CD14-positive monocyte (primary cell): ENCODE measurements around the gene IMPG2. TPM values are rescaled to one million over a fixed set of nuclear protein-coding genes. Genes with fewer than 3 reads are reported as not detected.

ENCODE experiments used
- DNase-seq, 3 donors: peaks; one replicate each; pipeline ENCODE4 v3.0.0-alpha.2; 2011 to 2022
- H2AFZ ChIP-seq: 2 replicates; pipeline ENCODE4 v1.6.0; 2012; ENCODE audit warnings: mild to moderate bottlenecking, low read depth, low read length, inconsistent platforms; ENCODE audit not compliant: insufficient read depth, poor library complexity, severe bottlenecking
- H3K27ac ChIP-seq, 2 donors: 1 replicate in 1 of 2; 2 replicates in 1 of 2; pipeline ENCODE4 v1.5.1; 2012 to 2013; ENCODE audit warnings: low read length in 2 of 2, control low read depth in 1 of 2, inconsistent platforms in 1 of 2, low read depth in 1 of 2, mild to moderate bottlenecking in 1 of 2
- H3K27me3 ChIP-seq, 2 donors: one replicate each; pipeline versions ENCODE4 v1.6.0 to v1.6.1; 2011 to 2013; ENCODE audit warnings: low read length in 2 of 2; ENCODE audit not compliant: control insufficient read depth in 2 of 2, insufficient read depth in 2 of 2
- H3K36me3 ChIP-seq, 2 donors: replicated peaks in 1 of 2; 1 replicate in 1 of 2; 2 replicates in 1 of 2; pipeline versions ENCODE4 v1.5.1 to v1.6.1; 2012 to 2013; ENCODE audit warnings: low read length in 2 of 2, control low read depth in 1 of 2, inconsistent platforms in 1 of 2, mild to moderate bottlenecking in 1 of 2; ENCODE audit not compliant: insufficient read depth in 2 of 2, control insufficient read depth in 1 of 2
- H3K4me1 ChIP-seq, 2 donors: 1 replicate in 1 of 2; 2 replicates in 1 of 2; pipeline versions ENCODE4 v1.5.1 to v1.6.1; 2012 to 2013; ENCODE audit warnings: low read length in 2 of 2, control low read depth in 1 of 2, inconsistent platforms in 1 of 2, mild to moderate bottlenecking in 1 of 2, moderate library complexity in 1 of 2; ENCODE audit not compliant: insufficient read depth in 2 of 2, control insufficient read depth in 1 of 2
- H3K4me2 ChIP-seq: replicated peaks from 2 replicates; pipeline ENCODE3; 2012; ENCODE audit warnings: low read length, moderate library complexity, mild to moderate bottlenecking; ENCODE audit not compliant: poor library complexity, severe bottlenecking; ENCODE audit errors: extremely low read depth
- H3K4me3 ChIP-seq, 3 experiments: fragments of 200-600 bp in 1 of 3; sonication (generic) in 1 of 3; replicated peaks in 1 of 3; 1 replicate in 2 of 3; 2 replicates in 1 of 3; pipeline ENCODE4 v1.5.1; 2011 to 2013; ENCODE audit warnings: low read length in 3 of 3, mild to moderate bottlenecking in 3 of 3, control low read depth in 2 of 3, low read depth in 2 of 3, inconsistent platforms in 1 of 3, moderate library complexity in 1 of 3
- H3K79me2 ChIP-seq: 2 replicates; pipeline ENCODE4 v1.6.0; 2012; ENCODE audit warnings: mild to moderate bottlenecking, control low read depth, inconsistent platforms, low read length, moderate library complexity; ENCODE audit not compliant: insufficient read depth
- H3K9ac ChIP-seq: 2 replicates; pipeline ENCODE4 v1.6.0; 2017; ENCODE audit warnings: low read length, mild to moderate bottlenecking; ENCODE audit not compliant: insufficient read depth, poor library complexity, severe bottlenecking
- H3K9me3 ChIP-seq, 2 donors: replicated peaks in 1 of 2; 1 replicate in 1 of 2; 2 replicates in 1 of 2; pipeline versions ENCODE4 v1.5.1 to v1.6.1; 2012 to 2013; ENCODE audit warnings: low read length in 2 of 2, control low read depth in 1 of 2; ENCODE audit not compliant: control insufficient read depth in 1 of 2, insufficient read depth in 1 of 2
- H4K20me1 ChIP-seq: 2 replicates; pipeline ENCODE4 v1.6.0; 2012; ENCODE audit warnings: mild to moderate bottlenecking, low read length, control low read depth, moderate library complexity; ENCODE audit not compliant: insufficient read depth
- H3K27ac Mint-ChIP-seq, 7 donors: one replicate each; pipeline ENCODE4 v1.8.0; 2020; ENCODE audit warnings: mild to moderate bottlenecking in 7 of 7, mixed read lengths in 7 of 7, moderate library complexity in 6 of 7, inconsistent platforms in 2 of 7
- H3K27me3 Mint-ChIP-seq, 3 donors: one replicate each; pipeline ENCODE4 v1.8.0; 2021 to 2022; ENCODE audit warnings: low read depth in 3 of 3, mild to moderate bottlenecking in 3 of 3, mixed read lengths in 3 of 3, moderate library complexity in 3 of 3, inconsistent platforms in 1 of 3
- H3K36me3 Mint-ChIP-seq, 2 donors: one replicate each; pipeline ENCODE4 v1.8.0; 2020; ENCODE audit warnings: mixed read lengths in 2 of 2, inconsistent platforms in 1 of 2, mild to moderate bottlenecking in 1 of 2
- H3K4me1 Mint-ChIP-seq: one replicate; pipeline ENCODE4 v1.8.0; 2020; ENCODE audit warnings: mild to moderate bottlenecking, mixed read lengths
- H3K4me3 Mint-ChIP-seq, 2 donors: one replicate each; pipeline ENCODE4 v1.8.0; 2020; ENCODE audit warnings: mild to moderate bottlenecking in 2 of 2, mixed read lengths in 2 of 2, moderate library complexity in 1 of 2
- H3K9me3 Mint-ChIP-seq, 7 donors: one replicate each; pipeline ENCODE4 v1.8.0; 2020 to 2022; ENCODE audit warnings: mixed read lengths in 7 of 7, mild to moderate bottlenecking in 6 of 7, moderate library complexity in 6 of 7, inconsistent platforms in 2 of 7
- WGBS: methylation state at CpG from one replicate; pipeline ENCODE4 v1.1.5; 2013; ENCODE audit warnings: missing lambda C conversion rate; ENCODE audit not compliant: insufficient coverage; 5-methylcytosine and 5-hydroxymethylcytosine counted together
- intact Hi-C, 2 donors: fragments of 100-400 bp; cut with micrococcal nuclease; formaldehyde crosslinking; loops; one replicate each; pipeline versions ENCODE4 v1.15.0 to v1.15.1; 2023
- polyA plus RNA-seq, 3 donors: library from polyadenylated mRNA; depleted of rRNA in 1 of 3; unstranded in 2 of 3; stranded (reverse) in 1 of 3; fragments of 300-500 nt in 2 of 3; fragments of >200 nt in 1 of 3; fragmentation: Illumina TruSeq in 2 of 3; gene quantifications; 1 replicate in 2 of 3; 2 replicates in 1 of 3; pipeline ENCODE4 v1.2.3, GENCODE V29; 2012 to 2021
- TF ChIP-seq, protein P1 (sequence below): fragments of 200-600 bp; IDR thresholded peaks from one replicate; pipeline ENCODE4 v1.8.0; 2022; ENCODE audit warnings: antibody characterized with exemption, mild to moderate bottlenecking

Gene IMPG2
- polyA plus RNA-seq, 3 donors, result 0.04 to 0.15 TPM; not detected in 1

DNA sequence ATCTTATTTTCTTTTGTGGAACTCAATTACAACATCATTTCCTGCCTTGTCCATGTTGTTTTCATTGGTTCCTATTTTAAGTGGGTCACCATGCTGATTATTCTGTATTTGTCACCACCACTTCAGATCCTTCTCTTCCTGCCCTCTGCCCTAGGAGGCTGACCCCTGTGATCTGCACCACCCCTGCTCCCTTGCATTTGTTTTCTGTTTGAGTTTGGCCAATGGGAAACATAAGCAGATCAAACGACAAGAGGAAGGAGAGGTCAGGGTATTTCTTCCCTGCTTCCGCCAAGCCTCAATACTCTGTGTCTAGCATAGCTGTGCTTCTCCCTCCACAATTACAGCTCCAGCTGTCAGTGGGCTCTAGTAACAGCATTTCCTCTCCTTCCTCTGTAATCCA is 71.6 kb downstream of the IMPG2 start:
- Histone ChIP-seq H3K9ac (no peak overlapping the region), H3K9me3 (peaks cover 0 to 8% of the 10 kb centered on the region in 2 donors), H3K27me3 (no peaks in the 10 kb centered on the region), H4K20me1 (no peaks in the 10 kb centered on the region), H3K79me2 (no peaks in the 10 kb centered on the region), H3K36me3 (no peaks in the 10 kb centered on the region), H3K4me1 (no peaks in the 10 kb centered on the region), H3K27ac (no peak overlapping the region), H2AFZ (no peak overlapping the region), H3K4me3 (no peak overlapping the region), H3K4me2 (no peak overlapping the region)
- Mint-ChIP-seq H3K9me3 (peaks cover 6 to 15% (median 7%) of the 10 kb centered on the region in 7 donors), H3K4me3 (no peak overlapping the region), H3K4me1 (peaks cover 8% of the 10 kb centered on the region), H3K27ac (peak overlapping the region in 1 of 7 donors; percentile 8), H3K36me3 (no peaks in the 10 kb centered on the region), H3K27me3 (peaks cover 0 to 3% (median 2%) of the 10 kb centered on the region in 3 donors)
- intact Hi-C loops, result no loop called here
- TF ChIP-seq, protein P1, sequence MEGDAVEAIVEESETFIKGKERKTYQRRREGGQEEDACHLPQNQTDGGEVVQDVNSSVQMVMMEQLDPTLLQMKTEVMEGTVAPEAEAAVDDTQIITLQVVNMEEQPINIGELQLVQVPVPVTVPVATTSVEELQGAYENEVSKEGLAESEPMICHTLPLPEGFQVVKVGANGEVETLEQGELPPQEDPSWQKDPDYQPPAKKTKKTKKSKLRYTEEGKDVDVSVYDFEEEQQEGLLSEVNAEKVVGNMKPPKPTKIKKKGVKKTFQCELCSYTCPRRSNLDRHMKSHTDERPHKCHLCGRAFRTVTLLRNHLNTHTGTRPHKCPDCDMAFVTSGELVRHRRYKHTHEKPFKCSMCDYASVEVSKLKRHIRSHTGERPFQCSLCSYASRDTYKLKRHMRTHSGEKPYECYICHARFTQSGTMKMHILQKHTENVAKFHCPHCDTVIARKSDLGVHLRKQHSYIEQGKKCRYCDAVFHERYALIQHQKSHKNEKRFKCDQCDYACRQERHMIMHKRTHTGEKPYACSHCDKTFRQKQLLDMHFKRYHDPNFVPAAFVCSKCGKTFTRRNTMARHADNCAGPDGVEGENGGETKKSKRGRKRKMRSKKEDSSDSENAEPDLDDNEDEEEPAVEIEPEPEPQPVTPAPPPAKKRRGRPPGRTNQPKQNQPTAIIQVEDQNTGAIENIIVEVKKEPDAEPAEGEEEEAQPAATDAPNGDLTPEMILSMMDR, result no peak
- no CpG with 5 or more reads among the region's 2 CpGs for WGBS
- no peak for DNase-seq

DNA sequence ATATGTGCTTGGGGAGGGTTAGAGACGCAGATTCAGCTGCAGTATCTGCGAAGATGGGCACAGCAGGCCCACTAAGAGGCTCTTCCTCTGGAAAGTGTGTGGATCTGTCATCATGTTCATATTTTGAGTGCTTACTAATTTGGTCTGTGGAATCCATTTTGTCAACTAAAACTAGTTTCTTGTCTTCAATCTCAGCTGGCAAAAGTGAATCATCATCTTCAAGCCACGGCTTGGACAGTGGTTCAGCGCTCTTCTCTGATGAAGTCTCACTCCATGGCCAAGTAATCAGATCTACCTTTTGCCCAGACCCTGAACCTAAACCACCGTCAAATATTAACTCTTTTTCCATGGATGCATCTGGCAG is 76.2 kb downstream of the IMPG2 start:
- WGBS, result 100% methylated on average over 3 of the region's 5 CpGs
- no peaks in the 10 kb centered on the region for H3K27me3 ChIP-seq
- peaks cover 0 to 8% of the 10 kb centered on the region in 2 donors for H3K9me3 ChIP-seq
- H3K27ac Mint-ChIP-seq, result no peak overlapping the region
- no peak overlapping the region for H3K9ac ChIP-seq
- H3K4me3 ChIP-seq, result no peak overlapping the region
- H3K36me3 Mint-ChIP-seq, result no peaks in the 10 kb centered on the region
- no peak overlapping the region for H3K4me2 ChIP-seq
- TF ChIP-seq, protein P1, result no peak
- peaks cover 8% of the 10 kb centered on the region for H3K4me1 Mint-ChIP-seq
- peaks cover 5 to 16% (median 7%) of the 10 kb centered on the region in 7 donors for H3K9me3 Mint-ChIP-seq
- H3K4me3 Mint-ChIP-seq, result no peak overlapping the region
- intact Hi-C loops, result no loop called here
- H3K79me2 ChIP-seq, result no peaks in the 10 kb centered on the region
- peaks cover 0 to 3% (median 0%) of the 10 kb centered on the region in 3 donors for H3K27me3 Mint-ChIP-seq
- no peaks in the 10 kb centered on the region for H4K20me1 ChIP-seq
- DNase-seq, result no peak
- H3K27ac ChIP-seq, result no peak overlapping the region
- no peaks in the 10 kb centered on the region for H3K4me1 ChIP-seq
- no peak overlapping the region for H2AFZ ChIP-seq
- no peaks in the 10 kb centered on the region for H3K36me3 ChIP-seq
